HepG2 (cell line): ENCODE measurements around the gene CENPO. TPM values are rescaled to one million over a fixed set of nuclear protein-coding genes. Genes with fewer than 3 reads are reported as not detected.

ENCODE experiments used
- FOXO1 ChIP-seq: sonication (generic); formaldehyde crosslinking; IDR thresholded peaks from 2 replicates; pipeline ENCODE4 v1.4.0; 2020; ENCODE audit warnings: missing genetic modification reagents
- KAT2B ChIP-seq: fragments of 150-350 bp; IDR thresholded peaks from 2 replicates; pipeline ENCODE4 v1.6.1; 2014; ENCODE audit warnings: low read depth, low read length, borderline replicate concordance
- ZBTB7A ChIP-seq: sonication (generic); formaldehyde crosslinking; IDR thresholded peaks from 2 replicates; pipeline ENCODE4 v1.8.0; 2022; ENCODE audit warnings: mild to moderate bottlenecking, missing genetic modification reagents
- polyA plus RNA-seq, 8 experiments: library from polyadenylated mRNA; depleted of rRNA in 3 of 8; stranded (reverse) in 7 of 8; unstranded in 1 of 8; fragments of >200 nt; fragmentation: Illumina TruSeq in 4 of 8; extraction: Trizol in 4 of 8; gene quantifications; 2 replicates each; pipeline versions ENCODE4 v1.2.1 to v1.2.3, GENCODE V29; 2011 to 2016; ENCODE audit warnings: low read depth in 4 of 8, missing spikeins in 1 of 8, mixed read lengths in 1 of 8; ENCODE audit not compliant: insufficient read depth in 1 of 8
- total RNA-seq, 5 experiments: library from RNA; depleted of rRNA; stranded (reverse); fragments of >200 nt; fragmentation: Illumina TruSeq; extraction: Trizol; gene quantifications; 2 replicates each; pipeline ENCODE4 v1.2.3, GENCODE V29; 2016; ENCODE audit warnings: low read depth in 1 of 5
- TF ChIP-seq, protein P1 (sequence below): sonication (generic); formaldehyde crosslinking; IDR thresholded peaks from 2 replicates; pipeline ENCODE4 v1.5.0; 2020; ENCODE audit warnings: mild to moderate bottlenecking, missing genetic modification reagents, borderline replicate concordance
- TF ChIP-seq, protein P2 (sequence below): sonication (generic); formaldehyde crosslinking; IDR thresholded peaks from 2 replicates; pipeline ENCODE4 v1.4.0; 2020; ENCODE audit warnings: mild to moderate bottlenecking, missing genetic modification reagents

CENPO gene
- total and polyA plus RNA-seq, 2 of the 13 experiments (the other 11 are each of a cell fraction or from before 2014, with no cell fraction given) = 19.7 to 35.5 TPM

DNA sequence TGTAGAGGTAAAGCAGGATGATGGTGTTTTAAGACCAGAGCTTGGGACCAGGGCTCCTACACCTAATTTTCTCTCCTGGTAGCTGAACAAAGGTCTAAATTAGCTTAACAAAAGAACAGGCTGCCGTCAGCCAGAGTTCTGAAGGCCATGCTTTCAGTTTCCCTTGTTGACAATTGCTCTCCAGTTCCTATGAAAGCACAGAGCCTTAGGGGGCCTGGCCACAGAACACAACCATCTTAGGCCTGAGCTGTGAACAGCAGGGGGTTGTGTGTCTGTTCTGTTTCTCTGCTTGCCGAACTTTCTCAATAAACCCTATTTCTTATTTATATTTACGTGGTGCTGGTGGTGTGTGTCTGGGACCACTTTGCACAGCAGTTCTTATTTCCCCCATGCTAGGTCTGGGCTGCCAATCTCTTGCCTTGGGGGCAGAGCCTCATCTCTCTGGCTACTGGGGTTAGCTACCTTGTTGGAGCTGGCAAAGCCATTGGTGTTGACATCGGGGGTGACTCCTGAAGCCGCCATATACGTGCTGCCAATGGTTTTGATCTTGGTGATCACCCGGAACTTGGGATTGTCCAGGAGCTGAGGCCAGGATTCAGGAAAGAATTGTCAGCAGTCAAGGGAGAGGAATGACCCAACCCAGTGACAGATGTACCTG, 29.0 kb downstream of the CENPO start (continued):
- TF ChIP-seq, protein P1, sequence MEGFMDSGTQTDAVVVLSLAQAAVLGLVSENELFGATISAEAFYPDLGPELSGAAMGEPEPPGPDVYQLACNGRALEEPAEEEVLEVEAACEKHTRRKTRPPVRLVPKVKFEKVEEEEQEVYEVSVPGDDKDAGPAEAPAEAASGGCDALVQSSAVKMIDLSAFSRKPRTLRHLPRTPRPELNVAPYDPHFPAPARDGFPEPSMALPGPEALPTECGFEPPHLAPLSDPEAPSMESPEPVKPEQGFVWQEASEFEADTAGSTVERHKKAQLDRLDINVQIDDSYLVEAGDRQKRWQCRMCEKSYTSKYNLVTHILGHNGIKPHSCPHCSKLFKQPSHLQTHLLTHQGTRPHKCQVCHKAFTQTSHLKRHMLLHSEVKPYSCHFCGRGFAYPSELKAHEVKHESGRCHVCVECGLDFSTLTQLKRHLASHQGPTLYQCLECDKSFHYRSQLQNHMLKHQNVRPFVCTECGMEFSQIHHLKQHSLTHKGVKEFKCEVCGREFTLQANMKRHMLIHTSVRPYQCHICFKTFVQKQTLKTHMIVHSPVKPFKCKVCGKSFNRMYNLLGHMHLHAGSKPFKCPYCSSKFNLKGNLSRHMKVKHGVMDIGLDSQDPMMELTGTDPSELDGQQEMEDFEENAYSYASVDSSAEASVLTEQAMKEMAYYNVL (CRISPR knock-in tag) = no peak
- TF ChIP-seq, protein P2, sequence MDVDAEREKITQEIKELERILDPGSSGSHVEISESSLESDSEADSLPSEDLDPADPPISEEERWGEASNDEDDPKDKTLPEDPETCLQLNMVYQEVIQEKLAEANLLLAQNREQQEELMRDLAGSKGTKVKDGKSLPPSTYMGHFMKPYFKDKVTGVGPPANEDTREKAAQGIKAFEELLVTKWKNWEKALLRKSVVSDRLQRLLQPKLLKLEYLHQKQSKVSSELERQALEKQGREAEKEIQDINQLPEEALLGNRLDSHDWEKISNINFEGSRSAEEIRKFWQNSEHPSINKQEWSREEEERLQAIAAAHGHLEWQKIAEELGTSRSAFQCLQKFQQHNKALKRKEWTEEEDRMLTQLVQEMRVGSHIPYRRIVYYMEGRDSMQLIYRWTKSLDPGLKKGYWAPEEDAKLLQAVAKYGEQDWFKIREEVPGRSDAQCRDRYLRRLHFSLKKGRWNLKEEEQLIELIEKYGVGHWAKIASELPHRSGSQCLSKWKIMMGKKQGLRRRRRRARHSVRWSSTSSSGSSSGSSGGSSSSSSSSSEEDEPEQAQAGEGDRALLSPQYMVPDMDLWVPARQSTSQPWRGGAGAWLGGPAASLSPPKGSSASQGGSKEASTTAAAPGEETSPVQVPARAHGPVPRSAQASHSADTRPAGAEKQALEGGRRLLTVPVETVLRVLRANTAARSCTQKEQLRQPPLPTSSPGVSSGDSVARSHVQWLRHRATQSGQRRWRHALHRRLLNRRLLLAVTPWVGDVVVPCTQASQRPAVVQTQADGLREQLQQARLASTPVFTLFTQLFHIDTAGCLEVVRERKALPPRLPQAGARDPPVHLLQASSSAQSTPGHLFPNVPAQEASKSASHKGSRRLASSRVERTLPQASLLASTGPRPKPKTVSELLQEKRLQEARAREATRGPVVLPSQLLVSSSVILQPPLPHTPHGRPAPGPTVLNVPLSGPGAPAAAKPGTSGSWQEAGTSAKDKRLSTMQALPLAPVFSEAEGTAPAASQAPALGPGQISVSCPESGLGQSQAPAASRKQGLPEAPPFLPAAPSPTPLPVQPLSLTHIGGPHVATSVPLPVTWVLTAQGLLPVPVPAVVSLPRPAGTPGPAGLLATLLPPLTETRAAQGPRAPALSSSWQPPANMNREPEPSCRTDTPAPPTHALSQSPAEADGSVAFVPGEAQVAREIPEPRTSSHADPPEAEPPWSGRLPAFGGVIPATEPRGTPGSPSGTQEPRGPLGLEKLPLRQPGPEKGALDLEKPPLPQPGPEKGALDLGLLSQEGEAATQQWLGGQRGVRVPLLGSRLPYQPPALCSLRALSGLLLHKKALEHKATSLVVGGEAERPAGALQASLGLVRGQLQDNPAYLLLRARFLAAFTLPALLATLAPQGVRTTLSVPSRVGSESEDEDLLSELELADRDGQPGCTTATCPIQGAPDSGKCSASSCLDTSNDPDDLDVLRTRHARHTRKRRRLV (CRISPR knock-in tag) = no peak
- no peak for TF ChIP-seq ZBTB7A (CRISPR knock-in tag)
- TF ChIP-seq FOXO1 = no peak
- no peak for TF ChIP-seq KAT2B
- TF ChIP-seq, all 625 proteins: peak for 0
